ENCODE measurements around the gene PLEKHO1.

The PLEKHO1 gene

GRCh38 chr1:150111670-150112069 is 38.0 kb upstream of the PLEKHO1 start:
- TF ChIP-seq CTCF (IDR thresholded peaks at IDR 0.05; ENCODE audit: unreplicated experiment in 3 of 3) = no peak
- H3K4me1 Mint-ChIP-seq = no peaks in the 10 kb centered on the region
- peaks cover 63% of the 10 kb centered on the region for H3K36me3 Mint-ChIP-seq (ENCODE audit: low read depth)
- H3K27ac Mint-ChIP-seq = no peak overlapping the region
- no peaks in the 10 kb centered on the region for H3K27me3 Mint-ChIP-seq (ENCODE audit: low read depth)
- H3K4me3 Mint-ChIP-seq = no peak overlapping the region
- peaks cover 27% of the 10 kb centered on the region for H3K9me3 Mint-ChIP-seq

DNA sequence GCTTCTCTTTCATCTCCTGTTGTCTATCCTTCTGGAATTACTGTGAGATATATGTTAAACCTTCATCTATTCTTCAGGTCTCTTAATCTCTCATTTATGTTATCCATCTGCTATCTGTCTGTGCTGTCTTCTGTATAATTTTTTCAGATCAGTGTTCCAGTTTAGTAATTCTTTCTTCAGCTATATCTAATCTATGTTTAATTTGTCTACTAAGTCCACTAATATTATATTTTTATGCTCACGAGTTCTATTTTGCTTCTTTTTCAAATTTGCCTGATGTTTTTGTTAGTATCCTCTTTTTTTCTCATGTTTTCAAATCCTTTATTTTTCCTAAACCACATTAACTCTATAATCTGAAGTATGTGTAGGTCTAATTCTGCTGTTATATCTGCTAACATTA is 34.6 kb upstream of the PLEKHO1 start:
- H3K4me1 Mint-ChIP-seq = no peaks in the 10 kb centered on the region
- H3K27me3 Mint-ChIP-seq (ENCODE audit: low read depth) = no peaks in the 10 kb centered on the region
- no peak overlapping the region for H3K4me3 Mint-ChIP-seq
- peaks cover 23% of the 10 kb centered on the region for H3K9me3 Mint-ChIP-seq
- TF ChIP-seq CTCF (IDR thresholded peaks at IDR 0.05; ENCODE audit: unreplicated experiment in 3 of 3) = no peak
- peaks cover 62% of the 10 kb centered on the region for H3K36me3 Mint-ChIP-seq (ENCODE audit: low read depth)
- H3K27ac Mint-ChIP-seq = no peak overlapping the region

DNA sequence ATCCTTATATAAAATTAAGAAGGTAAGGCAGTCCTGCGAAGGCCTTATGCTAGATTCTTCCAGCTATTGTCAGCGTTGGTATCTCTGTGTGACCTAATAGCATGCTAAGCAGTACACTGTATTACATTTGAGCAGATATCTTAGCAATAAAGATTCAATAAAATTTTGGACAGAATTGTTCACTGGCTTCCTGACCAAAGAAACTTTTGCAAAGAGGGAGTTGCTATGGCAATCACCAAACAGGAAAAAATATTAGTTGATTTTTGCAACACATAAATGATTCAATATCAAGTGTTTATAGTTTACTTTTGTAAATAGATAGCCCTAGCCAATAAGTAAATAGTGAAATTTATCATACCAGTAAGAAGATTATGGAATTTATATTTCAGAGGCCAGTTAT is 31.0 kb upstream of the PLEKHO1 start:
- peaks cover 20% of the 10 kb centered on the region for H3K9me3 Mint-ChIP-seq
- no peaks in the 10 kb centered on the region for H3K4me1 Mint-ChIP-seq
- H3K27me3 Mint-ChIP-seq (ENCODE audit: low read depth) = no peaks in the 10 kb centered on the region
- no peak overlapping the region for H3K27ac Mint-ChIP-seq
- no peak overlapping the region for H3K4me3 Mint-ChIP-seq
- H3K36me3 Mint-ChIP-seq (ENCODE audit: low read depth) = peaks cover 51% of the 10 kb centered on the region
- TF ChIP-seq CTCF (IDR thresholded peaks at IDR 0.05; ENCODE audit: unreplicated experiment in 3 of 3) = no peak

- H3K27me3 Mint-ChIP-seq (ENCODE audit: low read depth) = no peaks in the 10 kb centered on the region
- no peaks in the 10 kb centered on the region for H3K9me3 Mint-ChIP-seq
- H3K27ac Mint-ChIP-seq = no peak overlapping the region
- H3K4me3 Mint-ChIP-seq = no peak overlapping the region
- H3K4me1 Mint-ChIP-seq = no peaks in the 10 kb centered on the region
- H3K36me3 Mint-ChIP-seq (ENCODE audit: low read depth) = peaks cover 31% of the 10 kb centered on the region
- no peak for TF ChIP-seq CTCF (IDR thresholded peaks at IDR 0.05; ENCODE audit: unreplicated experiment in 3 of 3)
These were observed 28.4 kb upstream of the PLEKHO1 start for GRCh38 chr1:150121236-150121862.

- Mint-ChIP-seq H3K4me1 (no peaks in the 10 kb centered on the region), H3K9me3 (no peaks in the 10 kb centered on the region), H3K27me3 (ENCODE audit: low read depth) (no peaks in the 10 kb centered on the region), H3K27ac (no peak overlapping the region), H3K36me3 (ENCODE audit: low read depth) (peaks cover 25% of the 10 kb centered on the region), H3K4me3 (no peak overlapping the region)
- no peak for TF ChIP-seq CTCF (IDR thresholded peaks at IDR 0.05; ENCODE audit: unreplicated experiment in 3 of 3)
These were observed 22.9 kb upstream of the PLEKHO1 start for GRCh38 chr1:150126811-150127210.

DNA sequence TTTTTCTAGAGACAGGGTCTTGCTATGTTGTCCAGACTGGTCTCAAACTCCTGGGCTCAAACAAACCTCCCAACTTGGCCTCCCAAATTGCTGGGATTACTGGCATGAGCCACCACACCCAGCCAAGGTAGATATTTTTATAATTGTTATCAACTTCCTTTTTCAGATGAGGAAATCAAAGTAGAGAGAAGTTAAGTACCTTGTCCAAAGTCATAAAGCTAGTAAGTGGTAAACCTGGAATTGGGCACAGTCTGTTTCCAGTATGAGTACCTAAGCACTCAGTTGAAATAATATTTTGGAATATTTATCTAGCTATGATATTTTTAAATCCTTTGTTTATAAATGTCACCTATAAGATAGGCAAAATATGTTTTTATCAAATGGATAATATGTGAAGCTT is 22.3 kb upstream of the PLEKHO1 start:
- Mint-ChIP-seq H3K4me3 (no peak overlapping the region), H3K36me3 (ENCODE audit: low read depth) (peaks cover 19% of the 10 kb centered on the region), H3K27ac (no peak overlapping the region), H3K27me3 (ENCODE audit: low read depth) (no peaks in the 10 kb centered on the region), H3K4me1 (no peaks in the 10 kb centered on the region), H3K9me3 (no peaks in the 10 kb centered on the region)
- TF ChIP-seq CTCF (IDR thresholded peaks at IDR 0.05; ENCODE audit: unreplicated experiment in 3 of 3) = no peak
